GM23248 (cell line): ENCODE results near the gene GPT2. TPM values are rescaled to one million over a fixed set of nuclear protein-coding genes. Genes with fewer than 3 reads are reported as not detected.

Experiments
- DNase-seq: peaks from one replicate; pipeline ENCODE4 v3.0.0-alpha.2; 2015
- H2AFZ ChIP-seq: fragments of 200-600 bp; sonication (generic); 2 replicates; pipeline ENCODE4 v1.6.1; 2016; ENCODE audit warnings: antibody characterized with exemption
- H3F3A ChIP-seq: fragments of 200-600 bp; sonication (generic); 2 replicates; pipeline ENCODE4 v1.6.1; 2016; ENCODE audit warnings: mild to moderate bottlenecking, antibody characterized with exemption, mixed run types; ENCODE audit not compliant: insufficient read depth
- H3K27ac ChIP-seq: fragments of 200-600 bp; sonication (generic); 2 replicates; pipeline ENCODE4 v1.5.1; 2016; ENCODE audit warnings: mild to moderate bottlenecking
- H3K27me3 ChIP-seq: fragments of 200-600 bp; sonication (generic); replicated peaks from 2 replicates; pipeline ENCODE4 v1.6.1; 2016; ENCODE audit warnings: mild to moderate bottlenecking; ENCODE audit not compliant: insufficient read depth
- H3K36me3 ChIP-seq: fragments of 200-600 bp; sonication (generic); 2 replicates; pipeline ENCODE4 v1.6.1; 2016; ENCODE audit warnings: low read depth, mild to moderate bottlenecking
- H3K4me1 ChIP-seq: fragments of 200-600 bp; sonication (generic); 2 replicates; pipeline ENCODE4 v1.6.1; 2016; ENCODE audit warnings: mild to moderate bottlenecking; ENCODE audit not compliant: insufficient read depth
- H3K4me2 ChIP-seq: fragments of 200-600 bp; sonication (generic); one replicate; pipeline ENCODE4 v1.6.1; 2016; ENCODE audit warnings: mild to moderate bottlenecking; ENCODE audit not compliant: unreplicated experiment
- H3K4me3 ChIP-seq: fragments of 200-600 bp; sonication (generic); 2 replicates; pipeline ENCODE4 v1.5.1; 2016; ENCODE audit warnings: mild to moderate bottlenecking
- H3K79me2 ChIP-seq: fragments of 200-600 bp; sonication (generic); 2 replicates; pipeline ENCODE4 v1.6.1; 2016; ENCODE audit warnings: mild to moderate bottlenecking; ENCODE audit not compliant: insufficient read depth
- H3K9ac ChIP-seq: fragments of 200-600 bp; sonication (generic); 2 replicates; pipeline ENCODE4 v1.6.1; 2016; ENCODE audit warnings: mild to moderate bottlenecking
- H3K9me2 ChIP-seq: fragments of 200-600 bp; sonication (generic); 2 replicates; pipeline ENCODE4 v1.6.1; 2016; ENCODE audit warnings: mixed run types, mild to moderate bottlenecking, moderate library complexity; ENCODE audit not compliant: insufficient read depth
- H3K9me3 ChIP-seq: fragments of 200-600 bp; sonication (generic); one replicate; pipeline ENCODE4 v1.6.1; 2017; ENCODE audit warnings: low read depth
- H4K20me1 ChIP-seq: fragments of 200-600 bp; sonication (generic); 2 replicates; pipeline ENCODE4 v1.6.0; 2016; ENCODE audit not compliant: insufficient read depth
- EZH2 ChIP-seq: fragments of 200-600 bp; sonication (generic); IDR thresholded peaks from 2 replicates; pipeline ENCODE4 v1.6.1; 2018; ENCODE audit warnings: antibody characterized with exemption, mild to moderate bottlenecking; ENCODE audit not compliant: insufficient read depth, poor library complexity, severe bottlenecking
- EZH2phosphoT487 ChIP-seq: fragments of 200-600 bp; sonication (generic); IDR thresholded peaks from 2 replicates; pipeline ENCODE4 v1.6.1; 2018; ENCODE audit warnings: antibody characterized with exemption, moderate library complexity, mild to moderate bottlenecking, low read depth; ENCODE audit not compliant: insufficient read depth
- WGBS, 2 experiments: methylation state at CpG; one replicate each; pipeline ENCODE4 v1.1.6; 2015 to 2017; ENCODE audit warnings: low lambda C conversion rate in 2 of 2, low coverage in 1 of 2; ENCODE audit errors: missing lambda C conversion rate in 2 of 2; 5-methylcytosine and 5-hydroxymethylcytosine counted together
- in situ Hi-C: fragments of 300-500 bp; cut with MboI; formaldehyde crosslinking; loops from 2 replicates; pipeline ENCODE4 v1.15.0; 2020
- polyA plus RNA-seq: library from polyadenylated mRNA; unstranded; fragments of >200 nt; fragmentation: Nextera tagmentation; extraction: Ambion mirVana; gene quantifications from 2 replicates; pipeline ENCODE4 v1.2.1, GENCODE V29; 2016
- total RNA-seq: library from RNA; depleted of rRNA; stranded (reverse); fragments of >200 nt; shearing (Covaris generic); gene quantifications from 2 replicates; pipeline ENCODE4 v1.2.3, GENCODE V29; 2014

GPT2 gene
- total and polyA plus RNA-seq, 2 experiments from 2014 or later, result 26.9 to 33.7 TPM

GRCh38 chr16:46898006-46898405, 13.8 kb downstream of the GPT2 start:
- Histone ChIP-seq H3K4me2 (no peak overlapping the region), H3K9me2 (no peaks in the 10 kb centered on the region), H3K9me3 (no peaks in the 10 kb centered on the region), H3K36me3 (no peaks in the 10 kb centered on the region), H3K27me3 (no peaks in the 10 kb centered on the region), H2AFZ (no peak overlapping the region), H3K27ac (no peak overlapping the region), H3K9ac (no peak overlapping the region), H3F3A (no peaks in the 10 kb centered on the region), H3K79me2 (peaks cover 42% of the 10 kb centered on the region), H4K20me1 (no peaks in the 10 kb centered on the region), H3K4me3 (no peak overlapping the region), H3K4me1 (peaks cover 12% of the 10 kb centered on the region)
- in situ Hi-C loops, result no loop called here
- TF ChIP-seq EZH2phosphoT487, result no peak
- no peak for TF ChIP-seq EZH2
- 94 to 98% methylated on average over 9 to 13 of the region's 13 CpGs for WGBS, 2 experiments
- DNase-seq, result no peak

- Histone ChIP-seq H3K9me3 (no peaks in the 10 kb centered on the region), H3K4me3 (no peak overlapping the region), H3K4me1 (peaks cover 12% of the 10 kb centered on the region), H3K79me2 (peaks cover 28% of the 10 kb centered on the region), H3K9me2 (no peaks in the 10 kb centered on the region), H3K27me3 (no peaks in the 10 kb centered on the region), H4K20me1 (no peaks in the 10 kb centered on the region), H3F3A (no peaks in the 10 kb centered on the region), H2AFZ (no peak overlapping the region), H3K9ac (0 out of 2 replicates have a peak overlapping the region, but pooled peaks have one; percentile 25), H3K36me3 (0 out of 2 replicates have a peak, but pooled peaks cover 5% of the 10 kb centered on the region), H3K4me2 (no peak overlapping the region), H3K27ac (no peak overlapping the region)
- in situ Hi-C loops, result no loop called here
- WGBS, 2 experiments, result 86 to 92% methylated on average over 8 to 9 of the region's 9 CpGs
- peak; percentile 21 for DNase-seq
- no peak for TF ChIP-seq EZH2phosphoT487
- TF ChIP-seq EZH2, result no peak
Measured at GRCh38 chr16:46899443-46900143, 15.4 kb downstream of the GPT2 start.

GRCh38 chr16:46900455-46901235, 16.5 kb downstream of the GPT2 start:
- Histone ChIP-seq H3K9ac (no peak overlapping the region), H3K4me2 (no peak overlapping the region), H3K36me3 (0 out of 2 replicates have a peak, but pooled peaks cover 5% of the 10 kb centered on the region), H3F3A (no peaks in the 10 kb centered on the region), H3K27ac (no peak overlapping the region), H3K9me3 (no peaks in the 10 kb centered on the region), H3K27me3 (no peaks in the 10 kb centered on the region), H2AFZ (no peak overlapping the region), H3K4me1 (peaks cover 7% of the 10 kb centered on the region; the same call in 1 of the 2 replicates), H3K4me3 (no peak overlapping the region), H3K9me2 (no peaks in the 10 kb centered on the region), H3K79me2 (peaks cover 18% of the 10 kb centered on the region), H4K20me1 (no peaks in the 10 kb centered on the region)
- TF ChIP-seq EZH2phosphoT487 (no peak), EZH2 (no peak)
- WGBS, 2 experiments, result 87 to 93% methylated on average over 19 of the region's 19 CpGs
- no peak for DNase-seq
- in situ Hi-C loops, result no loop called here

DNA sequence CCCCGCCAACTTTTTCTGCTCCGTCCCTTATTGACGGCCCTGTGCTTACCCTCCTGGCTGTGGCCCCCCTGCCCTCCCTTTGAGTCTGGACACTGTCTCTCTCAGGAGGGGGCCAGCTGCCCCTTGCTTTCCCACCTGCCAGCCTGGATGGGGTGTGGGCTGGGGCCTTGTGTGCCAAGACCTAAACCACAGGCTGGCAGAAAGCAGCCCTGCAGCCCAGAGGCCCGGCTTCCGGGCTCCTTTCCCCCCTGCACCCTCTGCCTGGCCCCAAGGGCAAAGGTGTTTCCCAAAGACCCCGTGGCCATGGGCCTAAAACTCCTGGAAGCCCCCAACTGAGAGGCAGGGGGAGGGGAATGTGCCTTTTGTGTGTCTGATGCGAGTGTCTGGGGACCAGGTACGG, 17.5 kb downstream of the GPT2 start:
- TF ChIP-seq EZH2, result no peak
- TF ChIP-seq EZH2phosphoT487, result no peak
- peaks cover 7% of the 10 kb centered on the region; the same call in 1 of the 2 replicates for H3K4me1 ChIP-seq
- WGBS, 2 experiments, result 82 to 83% methylated on average over 8 of the region's 8 CpGs
- no peaks in the 10 kb centered on the region for H4K20me1 ChIP-seq
- in situ Hi-C loops, result no loop called here
- H3K79me2 ChIP-seq, result peaks cover 8% of the 10 kb centered on the region
- H3K36me3 ChIP-seq, result 0 out of 2 replicates have a peak, but pooled peaks cover 5% of the 10 kb centered on the region
- H2AFZ ChIP-seq, result no peak overlapping the region
- H3K27ac ChIP-seq, result no peak overlapping the region
- no peaks in the 10 kb centered on the region for H3F3A ChIP-seq
- no peak overlapping the region for H3K9ac ChIP-seq
- no peaks in the 10 kb centered on the region for H3K9me3 ChIP-seq
- H3K9me2 ChIP-seq, result no peaks in the 10 kb centered on the region
- H3K27me3 ChIP-seq, result no peaks in the 10 kb centered on the region
- H3K4me2 ChIP-seq, result no peak overlapping the region
- H3K4me3 ChIP-seq, result no peak overlapping the region
- DNase-seq, result no peak
